Gastroesophageal sphincter (tissue), 3 donors: ENCODE data around the gene RERE.

ENCODE experiments used
- EP300 ChIP-seq: sonication (generic); formaldehyde crosslinking; IDR thresholded peaks from one replicate; pipeline ENCODE4 v1.6.1; 2017; ENCODE audit warnings: antibody characterized with exemption, mild to moderate bottlenecking
- POLR2A ChIP-seq, 2 donors: fragments of 450-650 bp; IDR thresholded peaks; one replicate each; pipeline ENCODE4 v1.6.1; 2017; ENCODE audit warnings: antibody characterized with exemption in 2 of 2, mild to moderate bottlenecking in 2 of 2, moderate library complexity in 1 of 2
- POLR2AphosphoS5 ChIP-seq: sonication (generic); formaldehyde crosslinking; IDR thresholded peaks from one replicate; pipeline ENCODE4 v1.6.1; 2017; ENCODE audit warnings: antibody characterized with exemption
- TF ChIP-seq, protein P1 (sequence below), 4 experiments: fragments of 200-600 bp in 2 of 4; fragments of 450-650 bp in 2 of 4; sonication (generic) in 1 of 4; IDR thresholded peaks; one replicate each; pipeline ENCODE4 v1.5.1; 2017 to 2019; ENCODE audit warnings: antibody characterized with exemption in 4 of 4, mild to moderate bottlenecking in 2 of 4, moderate library complexity in 2 of 4

DNA sequence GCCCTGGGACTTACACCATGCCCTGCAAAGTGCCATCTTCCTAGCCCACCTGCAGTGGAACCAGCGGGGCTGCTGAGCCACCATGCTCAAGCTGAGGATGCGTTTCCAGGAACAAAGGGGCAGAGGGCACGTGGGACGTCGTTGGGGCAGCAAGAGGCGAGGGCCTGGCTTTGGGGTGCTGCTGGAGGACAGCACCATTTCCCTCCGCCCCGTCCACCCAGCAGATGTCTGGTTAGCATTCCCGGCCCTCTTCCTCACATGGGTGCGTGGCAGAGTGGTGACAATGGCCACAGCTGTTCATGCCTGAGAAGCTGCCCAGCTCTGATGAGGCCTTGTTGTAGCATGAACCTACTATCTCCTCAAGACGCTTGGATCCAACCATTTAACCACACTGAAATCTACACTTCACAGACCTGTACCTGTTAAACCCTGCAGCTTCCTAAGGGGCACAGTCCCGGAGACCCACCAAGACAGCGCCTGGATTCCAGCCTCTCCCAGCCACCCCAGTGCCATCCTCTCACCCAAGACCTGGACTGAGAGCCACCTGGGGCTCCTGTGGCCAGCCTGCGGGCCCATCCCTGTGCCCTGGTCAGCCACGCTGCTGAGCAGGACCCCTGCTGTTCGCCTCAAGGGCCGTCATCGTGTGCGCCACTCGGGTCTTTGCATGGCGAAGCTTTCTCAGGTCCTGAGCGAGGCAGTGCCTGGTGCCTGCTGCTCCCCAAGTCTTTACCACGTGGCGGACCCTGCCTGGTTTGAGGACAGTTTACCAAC lies 466.3 kb downstream of the RERE start:
- no peak for TF ChIP-seq POLR2A (IDR thresholded peaks at IDR 0.05)
- TF ChIP-seq, protein P1, sequence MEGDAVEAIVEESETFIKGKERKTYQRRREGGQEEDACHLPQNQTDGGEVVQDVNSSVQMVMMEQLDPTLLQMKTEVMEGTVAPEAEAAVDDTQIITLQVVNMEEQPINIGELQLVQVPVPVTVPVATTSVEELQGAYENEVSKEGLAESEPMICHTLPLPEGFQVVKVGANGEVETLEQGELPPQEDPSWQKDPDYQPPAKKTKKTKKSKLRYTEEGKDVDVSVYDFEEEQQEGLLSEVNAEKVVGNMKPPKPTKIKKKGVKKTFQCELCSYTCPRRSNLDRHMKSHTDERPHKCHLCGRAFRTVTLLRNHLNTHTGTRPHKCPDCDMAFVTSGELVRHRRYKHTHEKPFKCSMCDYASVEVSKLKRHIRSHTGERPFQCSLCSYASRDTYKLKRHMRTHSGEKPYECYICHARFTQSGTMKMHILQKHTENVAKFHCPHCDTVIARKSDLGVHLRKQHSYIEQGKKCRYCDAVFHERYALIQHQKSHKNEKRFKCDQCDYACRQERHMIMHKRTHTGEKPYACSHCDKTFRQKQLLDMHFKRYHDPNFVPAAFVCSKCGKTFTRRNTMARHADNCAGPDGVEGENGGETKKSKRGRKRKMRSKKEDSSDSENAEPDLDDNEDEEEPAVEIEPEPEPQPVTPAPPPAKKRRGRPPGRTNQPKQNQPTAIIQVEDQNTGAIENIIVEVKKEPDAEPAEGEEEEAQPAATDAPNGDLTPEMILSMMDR (IDR thresholded peaks at IDR 0.05), result no peak
- peak; percentile 46 for TF ChIP-seq POLR2AphosphoS5
- no peak for TF ChIP-seq EP300
